Measurements from ENCODE around the gene COX10.

- TF ChIP-seq POLR2A (IDR thresholded peaks at IDR 0.05), result no peak
- no peak for TF ChIP-seq EP300 (IDR thresholded peaks at IDR 0.05)
- no peak for TF ChIP-seq CTCF (IDR thresholded peaks at IDR 0.05)
Observed at GRCh38 chr17:14143688-14144087, 74.4 kb downstream of the COX10 start.
